HG03342 (cell line): ENCODE measurements around the gene TMEM59.

ENCODE experiments used
- ATAC-seq: cut with Tn5 transposase; IDR thresholded peaks from one replicate; pipeline ENCODE4 v1.9.1; 2021; ENCODE audit warnings: mild to moderate bottlenecking, moderate library complexity; ENCODE audit not compliant: unreplicated experiment

Gene TMEM59

GRCh38 chr1:53986458-53986857 lies 66.5 kb downstream of the TMEM59 start:
- no peak for ATAC-seq

GRCh38 chr1:53984726-53985125 lies 68.3 kb downstream of the TMEM59 start:
- ATAC-seq: no peak

- no peak for ATAC-seq
Observed at GRCh38 chr1:53982763-53983104, 70.3 kb downstream of the TMEM59 start.

- no peak for ATAC-seq
Observed at GRCh38 chr1:53982034-53982762, 70.8 kb downstream of the TMEM59 start.

GRCh38 chr1:53981220-53981619 lies 71.8 kb downstream of the TMEM59 start:
- no peak for ATAC-seq

DNA sequence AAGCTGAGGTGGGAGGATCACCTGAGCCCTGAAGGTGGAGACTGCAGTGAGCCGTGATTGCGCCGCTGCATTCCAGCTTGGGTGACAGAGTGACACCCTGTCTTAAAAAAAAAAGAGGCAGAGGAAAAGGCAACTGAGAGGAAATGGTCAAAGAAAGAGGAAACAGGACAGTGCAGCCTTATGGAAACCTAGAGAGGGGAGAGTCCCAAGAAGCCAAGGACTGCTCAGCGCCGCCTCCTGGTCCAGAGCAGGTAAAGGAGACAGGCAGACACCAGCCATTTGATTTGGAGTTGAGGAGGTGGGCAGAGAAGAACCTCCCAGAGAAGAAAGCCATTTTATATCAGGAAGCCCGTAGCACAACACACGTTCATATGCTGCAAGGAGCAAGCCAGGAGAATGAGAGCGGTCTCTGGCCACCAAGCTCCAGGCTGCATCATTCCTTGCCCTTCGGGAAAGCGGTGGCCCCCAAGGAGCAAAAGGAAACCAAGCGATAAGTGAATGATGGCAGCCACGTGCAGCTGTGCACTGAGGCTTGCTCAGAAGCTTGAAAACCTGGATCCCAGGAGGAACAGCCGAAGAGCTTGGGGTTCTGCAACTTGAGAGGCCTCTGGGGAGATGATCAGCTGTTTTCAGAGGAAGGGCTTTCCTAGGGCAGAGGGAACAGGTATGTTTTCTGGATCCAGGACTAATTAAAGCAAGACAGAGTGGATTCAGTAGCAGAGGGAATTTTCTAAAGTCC lies 73.1 kb downstream of the TMEM59 start:
- ATAC-seq: no peak
